ENCODE measurements around the gene CAMSAP3. TPM values are rescaled to one million over a fixed set of nuclear protein-coding genes. Genes with fewer than 3 reads are reported as not detected.

CAMSAP3 gene
- total RNA-seq, 1 donor = not detected

GRCh38 chr19:7654401-7654800, 58.7 kb downstream of the CAMSAP3 start:
- no peak overlapping the region for H3K4me3 ChIP-seq (ENCODE audit: insufficient read depth, low read length)
- H3K9me3 ChIP-seq (ENCODE audit: low read depth, low read length) = no peaks in the 10 kb centered on the region
- H3K27me3 ChIP-seq (ENCODE audit: insufficient read depth, low read length) = peaks cover 8% of the 10 kb centered on the region
- no peak overlapping the region for H3K27ac ChIP-seq (ENCODE audit: low read depth, low read length)
- H2AFZ ChIP-seq (ENCODE audit: low read length) = no peak overlapping the region
- H4K20me1 ChIP-seq (ENCODE audit: insufficient read depth, low read length) = no peaks in the 10 kb centered on the region
- peaks cover 4% of the 10 kb centered on the region for H3K4me1 ChIP-seq (ENCODE audit: insufficient read depth, low read length)
- no peak overlapping the region for H3K4me2 ChIP-seq (ENCODE audit: insufficient read depth, low read length)
- no peaks in the 10 kb centered on the region for H3K79me2 ChIP-seq (ENCODE audit: insufficient read depth, low read length)
- H3K36me3 ChIP-seq (ENCODE audit: insufficient read depth, low read length) = no peaks in the 10 kb centered on the region
- DNase-seq (ENCODE audit: insufficient read length, low spot score, missing footprints) = peak; percentile 34
- no peak for TF ChIP-seq CTCF (IDR thresholded peaks at IDR 0.05; ENCODE audit: extremely low read depth, low read depth, low read length)

- Histone ChIP-seq H3K27me3 (ENCODE audit: insufficient read depth, low read length) (peaks cover 8% of the 10 kb centered on the region), H3K79me2 (ENCODE audit: insufficient read depth, low read length) (no peaks in the 10 kb centered on the region), H3K4me3 (ENCODE audit: insufficient read depth, low read length) (no peak overlapping the region), H3K9me3 (ENCODE audit: low read depth, low read length) (no peaks in the 10 kb centered on the region), H3K27ac (ENCODE audit: low read depth, low read length) (no peak overlapping the region), H4K20me1 (ENCODE audit: insufficient read depth, low read length) (no peaks in the 10 kb centered on the region), H3K4me1 (ENCODE audit: insufficient read depth, low read length) (peaks cover 4% of the 10 kb centered on the region), H2AFZ (ENCODE audit: low read length) (no peak overlapping the region), H3K36me3 (ENCODE audit: insufficient read depth, low read length) (no peaks in the 10 kb centered on the region), H3K4me2 (ENCODE audit: insufficient read depth, low read length) (no peak overlapping the region)
- peak; percentile 63 for DNase-seq (ENCODE audit: insufficient read length, low spot score, missing footprints)
- TF ChIP-seq CTCF (IDR thresholded peaks at IDR 0.05; ENCODE audit: extremely low read depth, low read depth, low read length) = no peak
These were observed 59.9 kb downstream of the CAMSAP3 start for GRCh38 chr19:7655581-7655980.

GRCh38 chr19:7657131-7657751, 61.6 kb downstream of the CAMSAP3 start:
- Histone ChIP-seq H2AFZ (ENCODE audit: low read length) (no peak overlapping the region), H3K79me2 (ENCODE audit: insufficient read depth, low read length) (no peaks in the 10 kb centered on the region), H3K4me3 (ENCODE audit: insufficient read depth, low read length) (no peak overlapping the region), H3K4me2 (ENCODE audit: insufficient read depth, low read length) (no peak overlapping the region), H4K20me1 (ENCODE audit: insufficient read depth, low read length) (no peaks in the 10 kb centered on the region), H3K27me3 (ENCODE audit: insufficient read depth, low read length) (peaks cover 8% of the 10 kb centered on the region), H3K36me3 (ENCODE audit: insufficient read depth, low read length) (no peaks in the 10 kb centered on the region), H3K4me1 (ENCODE audit: insufficient read depth, low read length) (peaks cover 2% of the 10 kb centered on the region), H3K27ac (ENCODE audit: low read depth, low read length) (no peak overlapping the region), H3K9me3 (ENCODE audit: low read depth, low read length) (no peaks in the 10 kb centered on the region)
- no peak for TF ChIP-seq CTCF (IDR thresholded peaks at IDR 0.05; ENCODE audit: extremely low read depth, low read depth, low read length)
- DNase-seq (ENCODE audit: insufficient read length, low spot score, missing footprints) = peak; percentile 43

GRCh38 chr19:7658219-7658686, 62.6 kb downstream of the CAMSAP3 start:
- Histone ChIP-seq H3K36me3 (ENCODE audit: insufficient read depth, low read length) (no peaks in the 10 kb centered on the region), H3K4me2 (ENCODE audit: insufficient read depth, low read length) (no peak overlapping the region), H3K27ac (ENCODE audit: low read depth, low read length) (no peak overlapping the region), H3K79me2 (ENCODE audit: insufficient read depth, low read length) (no peaks in the 10 kb centered on the region), H3K27me3 (ENCODE audit: insufficient read depth, low read length) (peaks cover 8% of the 10 kb centered on the region), H2AFZ (ENCODE audit: low read length) (no peak overlapping the region), H3K9me3 (ENCODE audit: low read depth, low read length) (no peaks in the 10 kb centered on the region), H4K20me1 (ENCODE audit: insufficient read depth, low read length) (no peaks in the 10 kb centered on the region), H3K4me3 (ENCODE audit: insufficient read depth, low read length) (no peak overlapping the region), H3K4me1 (ENCODE audit: insufficient read depth, low read length) (no peaks in the 10 kb centered on the region)
- TF ChIP-seq CTCF (IDR thresholded peaks at IDR 0.05; ENCODE audit: extremely low read depth, low read depth, low read length) = no peak
- peak; percentile 81 for DNase-seq (ENCODE audit: insufficient read length, low spot score, missing footprints)

Data from osteoblast (primary cell).